Tibial nerve (tissue), 3 donors: Measurements from ENCODE around the gene LTF.

Experiments
- CTCF ChIP-seq, 5 experiments: fragments of 200-600 bp in 3 of 5; fragments of 450-650 bp in 2 of 5; sonication (generic) in 3 of 5; IDR thresholded peaks; one replicate each; pipeline ENCODE4 v1.5.1; 2016 to 2019; ENCODE audit warnings: antibody characterized with exemption in 5 of 5, mild to moderate bottlenecking in 3 of 5, moderate library complexity in 2 of 5
- POLR2A ChIP-seq, 2 donors: fragments of 450-650 bp; IDR thresholded peaks; one replicate each; pipeline ENCODE4 v1.6.1; 2017; ENCODE audit warnings: antibody characterized with exemption in 2 of 2, mild to moderate bottlenecking in 2 of 2, moderate library complexity in 2 of 2

- TF ChIP-seq POLR2A (IDR thresholded peaks at IDR 0.05) (no peak), CTCF (IDR thresholded peaks at IDR 0.05) (no peak)
These were observed 47.6 kb upstream of the LTF start for GRCh38 chr3:46512191-46512749.
